Cardiac fibroblast (primary cell): ENCODE data around the gene RAB11FIP4.

Experiments
- DNase-seq, 2 donors: peaks; one replicate each; pipeline versions ENCODE4 v3.0.0 to v3.0.0-alpha.2; 2010; ENCODE audit warnings: low read depth in 2 of 2
- H3K4me3 ChIP-seq, 2 donors: replicated peaks in 1 of 2; 1 replicate in 1 of 2; 2 replicates in 1 of 2; pipeline ENCODE4 v1.5.1; 2011; ENCODE audit warnings: low read depth in 2 of 2, low read length in 2 of 2, mild to moderate bottlenecking in 2 of 2, moderate library complexity in 1 of 2
- TF ChIP-seq, protein P1 (sequence below): IDR thresholded peaks from one replicate; pipeline ENCODE4 v1.5.1; 2011; ENCODE audit warnings: low read depth, mild to moderate bottlenecking, low read length, inconsistent platforms

Gene RAB11FIP4

DNA sequence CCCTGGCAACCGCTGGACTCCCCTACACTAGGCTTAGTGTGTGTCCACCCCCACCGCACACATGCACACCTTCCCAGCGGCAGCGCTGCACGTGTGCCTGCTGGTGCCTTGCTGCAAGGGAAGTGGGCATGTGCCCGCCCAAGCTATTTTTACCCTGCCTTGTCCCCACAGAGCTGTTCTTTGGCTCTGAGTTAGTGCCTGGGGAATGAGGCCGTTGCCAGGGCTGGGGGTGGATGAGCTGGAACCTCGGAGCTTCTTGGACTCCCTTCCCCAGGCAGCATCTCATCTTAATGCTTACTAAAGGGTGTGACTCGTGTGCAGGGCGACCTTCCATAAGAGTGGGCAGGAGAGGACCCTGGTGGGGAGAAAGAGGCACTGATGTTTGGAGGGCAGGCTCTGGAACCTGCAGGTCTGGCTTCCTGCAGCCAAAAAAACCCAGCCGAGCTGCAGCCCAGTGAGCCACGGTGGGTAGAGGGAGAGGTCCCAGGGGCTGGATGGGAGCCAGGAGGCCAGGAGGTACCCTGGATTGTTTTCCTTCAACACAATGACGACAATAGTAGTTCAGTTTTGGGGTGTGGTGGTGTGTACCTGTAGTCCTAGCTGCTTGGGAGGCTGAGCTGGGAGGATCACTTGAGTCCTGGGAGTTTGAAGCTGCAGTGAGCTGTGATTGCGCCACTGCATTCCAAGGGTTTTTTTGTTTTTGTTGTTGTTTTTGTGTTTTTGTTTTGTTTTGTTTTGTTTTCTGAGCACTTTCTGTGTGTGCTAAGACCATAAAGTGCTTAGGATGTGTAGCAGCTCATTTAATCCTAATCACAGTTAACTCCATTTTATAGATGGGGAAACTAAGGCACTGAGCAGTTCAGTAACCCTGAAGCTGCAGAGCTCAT is 119.1 kb downstream of the RAB11FIP4 start:
- TF ChIP-seq, protein P1, sequence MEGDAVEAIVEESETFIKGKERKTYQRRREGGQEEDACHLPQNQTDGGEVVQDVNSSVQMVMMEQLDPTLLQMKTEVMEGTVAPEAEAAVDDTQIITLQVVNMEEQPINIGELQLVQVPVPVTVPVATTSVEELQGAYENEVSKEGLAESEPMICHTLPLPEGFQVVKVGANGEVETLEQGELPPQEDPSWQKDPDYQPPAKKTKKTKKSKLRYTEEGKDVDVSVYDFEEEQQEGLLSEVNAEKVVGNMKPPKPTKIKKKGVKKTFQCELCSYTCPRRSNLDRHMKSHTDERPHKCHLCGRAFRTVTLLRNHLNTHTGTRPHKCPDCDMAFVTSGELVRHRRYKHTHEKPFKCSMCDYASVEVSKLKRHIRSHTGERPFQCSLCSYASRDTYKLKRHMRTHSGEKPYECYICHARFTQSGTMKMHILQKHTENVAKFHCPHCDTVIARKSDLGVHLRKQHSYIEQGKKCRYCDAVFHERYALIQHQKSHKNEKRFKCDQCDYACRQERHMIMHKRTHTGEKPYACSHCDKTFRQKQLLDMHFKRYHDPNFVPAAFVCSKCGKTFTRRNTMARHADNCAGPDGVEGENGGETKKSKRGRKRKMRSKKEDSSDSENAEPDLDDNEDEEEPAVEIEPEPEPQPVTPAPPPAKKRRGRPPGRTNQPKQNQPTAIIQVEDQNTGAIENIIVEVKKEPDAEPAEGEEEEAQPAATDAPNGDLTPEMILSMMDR = no peak
- no peak overlapping the region for H3K4me3 ChIP-seq
- DNase-seq = no peak

DNA sequence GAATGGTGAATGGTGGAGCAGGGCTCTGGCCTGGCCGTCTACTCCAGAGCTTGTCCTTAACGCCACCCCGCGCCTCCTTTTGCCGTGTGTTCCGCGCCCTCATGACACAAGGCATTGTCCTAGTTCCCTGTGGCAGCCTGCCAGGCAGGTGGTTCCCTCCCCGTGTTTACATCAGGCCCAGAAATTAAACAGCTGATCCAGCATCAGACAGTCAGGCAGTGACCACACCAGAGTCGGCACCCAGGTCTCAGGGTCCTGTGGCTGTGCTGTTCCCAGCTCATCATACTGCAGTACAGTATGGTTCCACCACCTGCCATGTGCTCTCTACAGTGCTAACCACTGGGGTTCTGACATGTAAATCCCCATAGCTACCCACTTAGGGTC is 119.7 kb downstream of the RAB11FIP4 start:
- TF ChIP-seq, protein P1 = no peak
- no peak for DNase-seq

DNA sequence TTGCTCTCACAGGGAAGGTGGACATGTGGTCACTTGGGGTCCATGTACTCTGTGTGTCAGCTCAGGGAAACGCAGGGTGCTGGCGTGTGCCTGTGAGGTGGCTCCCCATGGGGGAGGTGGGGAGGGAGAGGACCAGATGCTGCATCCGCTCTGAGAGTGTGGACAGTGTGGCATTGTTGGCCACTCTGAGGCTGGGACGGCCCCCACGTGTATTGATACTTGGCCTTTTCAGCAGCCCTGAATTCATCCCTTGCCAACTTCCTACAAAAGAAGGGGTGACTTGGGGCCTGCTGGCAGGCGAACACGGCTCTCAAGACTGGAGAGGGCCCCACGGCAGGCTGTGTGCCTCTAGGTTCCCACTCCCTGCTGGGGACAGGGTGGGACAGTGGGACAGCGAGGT is 120.1 kb downstream of the RAB11FIP4 start:
- TF ChIP-seq, protein P1 = no peak
- no peak for DNase-seq
- H3K4me3 ChIP-seq = no peak overlapping the region

More for the DNA sequence above, 119.7 kb downstream of the RAB11FIP4 start:
- H3K4me3 ChIP-seq = no peak overlapping the region

DNA sequence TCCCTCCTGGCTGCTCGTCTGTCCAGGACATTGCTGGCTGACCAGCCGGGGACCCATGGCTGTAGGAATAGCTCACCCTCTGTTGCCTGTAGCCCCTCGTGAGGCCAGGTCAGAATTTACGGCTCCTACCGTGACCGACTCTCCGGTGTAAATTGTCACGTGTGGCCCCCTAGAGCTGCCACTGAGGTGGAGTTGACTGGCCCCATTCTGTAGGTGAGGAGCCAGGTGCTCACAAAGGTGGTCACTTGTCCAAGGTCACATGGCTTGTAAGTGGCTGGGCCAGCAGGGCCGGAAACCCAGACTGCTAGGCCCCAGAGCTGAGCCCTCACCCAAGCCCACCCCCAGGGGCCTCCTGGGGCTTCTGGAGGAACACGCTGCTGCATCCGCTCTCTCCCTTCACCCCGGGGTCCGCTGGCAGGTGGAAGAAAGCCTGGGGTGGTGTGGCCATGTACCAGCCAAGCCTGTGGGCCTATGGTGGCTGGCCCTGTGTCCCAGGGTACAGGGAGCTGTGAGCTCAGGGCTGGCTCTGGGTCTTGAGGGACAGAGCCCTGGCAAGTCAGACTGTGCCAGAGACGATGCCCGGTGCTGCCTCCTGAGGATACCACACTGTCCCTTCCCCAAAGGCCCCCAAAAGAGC is 120.7 kb downstream of the RAB11FIP4 start:
- TF ChIP-seq, protein P1 = no peak
- H3K4me3 ChIP-seq = no peak overlapping the region
- DNase-seq = no peak

DNA sequence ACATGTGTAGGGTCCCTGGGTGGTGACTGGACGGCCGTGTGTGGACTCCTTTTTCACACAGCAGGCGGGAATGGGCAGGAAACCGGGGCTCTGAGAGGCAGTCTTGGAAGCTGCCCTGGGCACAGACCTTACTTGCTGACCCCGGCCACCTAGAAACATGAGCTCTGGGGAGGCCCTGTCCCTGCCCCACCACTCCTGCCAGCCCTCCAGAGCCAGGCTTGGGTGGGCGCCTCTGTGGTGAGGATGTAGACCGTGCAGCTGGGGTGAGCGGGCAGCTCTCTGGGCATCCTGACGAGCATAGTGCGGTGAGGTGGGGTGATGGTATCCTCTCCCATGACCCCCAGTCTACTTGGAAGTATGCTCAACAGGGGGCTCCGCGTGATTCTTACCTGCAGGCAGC is 121.3 kb downstream of the RAB11FIP4 start:
- no peak overlapping the region for H3K4me3 ChIP-seq
- DNase-seq = no peak
- TF ChIP-seq, protein P1 = no peak

DNA sequence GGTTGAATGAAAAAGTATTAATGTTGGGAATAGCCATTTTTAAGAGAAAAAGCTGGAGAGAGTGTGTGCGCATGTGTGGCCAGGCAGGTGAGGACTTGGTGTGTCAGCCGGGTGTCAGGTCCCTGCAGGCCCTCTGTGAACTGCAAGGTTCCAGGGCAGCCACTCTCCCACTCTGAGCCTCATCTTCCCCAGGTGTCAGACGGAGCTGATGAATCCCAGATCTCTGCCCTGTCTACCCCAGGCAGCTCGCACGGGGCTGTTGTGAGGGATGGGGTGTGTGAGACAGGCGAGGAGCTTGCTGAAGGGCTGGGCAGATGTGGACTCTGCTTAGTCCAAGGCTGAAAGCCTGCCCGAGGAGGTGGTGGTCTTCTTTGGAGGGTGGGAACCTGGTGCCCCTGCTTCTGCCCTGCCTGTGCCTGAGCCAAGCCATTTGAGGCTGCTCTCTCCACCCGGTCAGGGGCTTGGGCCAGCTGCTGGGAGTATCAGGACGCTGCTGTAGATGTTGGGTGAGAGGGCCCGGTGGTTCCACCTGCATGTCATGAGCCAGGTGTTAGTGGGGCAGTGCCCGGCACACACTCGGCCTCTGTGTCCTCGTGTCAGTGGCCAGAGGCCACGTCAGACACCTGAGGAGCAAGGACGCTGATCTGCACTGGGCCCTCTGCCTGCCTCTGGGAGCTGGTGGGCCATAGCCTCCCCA is 122.4 kb downstream of the RAB11FIP4 start:
- TF ChIP-seq, protein P1 = no peak
- H3K4me3 ChIP-seq = no peak overlapping the region
- DNase-seq = no peak
